Colon (tissue), 2 donors: Measurements from ENCODE around the gene OR8B4.
"Not testable (repeated sequence)": the region's sequence is repeated elsewhere in the genome, so short reads cannot be mapped to it uniquely, and the experiment has no call there.

Source experiments
- FAIRE-seq: peaks from 2 replicates; lab custom pipeline; 2012; peaks lifted over from hg19 to GRCh38; lab: Jason Lieb, UNC
- donor health status: control.
- donor health status: control.

OR8B4 gene

GRCh38 chr11:124405581-124405980, 19.1 kb downstream of the OR8B4 start:
- no peak for FAIRE-seq

- FAIRE-seq: not testable (repeated sequence)
Observed at GRCh38 chr11:124403186-124403585, 21.5 kb downstream of the OR8B4 start.

DNA sequence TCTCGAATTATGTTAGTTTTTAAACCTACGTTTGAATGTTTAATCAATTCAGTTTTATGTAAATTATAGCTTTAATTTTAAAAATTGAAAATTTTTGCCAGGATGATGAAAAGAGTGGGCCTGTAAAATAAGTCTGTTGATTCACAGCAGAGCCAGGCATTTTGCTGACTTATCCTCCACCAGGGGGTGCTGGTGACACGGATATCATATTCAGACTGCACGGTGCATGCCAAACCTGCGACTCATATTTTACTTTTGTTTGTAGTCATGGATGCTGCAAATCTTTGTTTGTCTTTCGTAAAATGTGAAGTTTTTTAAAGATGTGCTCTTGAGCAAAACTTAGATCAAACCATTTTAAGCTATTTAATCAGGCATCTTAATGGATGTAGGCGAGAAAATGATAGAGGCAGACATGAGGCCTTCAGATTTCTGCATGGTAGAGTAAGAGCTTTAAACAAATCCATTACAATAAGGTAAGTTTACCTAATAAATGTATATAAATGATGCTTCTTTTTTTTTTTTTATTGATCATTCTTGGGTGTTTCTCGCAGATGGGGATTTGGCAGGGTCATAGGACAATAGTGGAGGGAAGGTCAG, 22.2 kb downstream of the OR8B4 start:
- FAIRE-seq: no peak

DNA sequence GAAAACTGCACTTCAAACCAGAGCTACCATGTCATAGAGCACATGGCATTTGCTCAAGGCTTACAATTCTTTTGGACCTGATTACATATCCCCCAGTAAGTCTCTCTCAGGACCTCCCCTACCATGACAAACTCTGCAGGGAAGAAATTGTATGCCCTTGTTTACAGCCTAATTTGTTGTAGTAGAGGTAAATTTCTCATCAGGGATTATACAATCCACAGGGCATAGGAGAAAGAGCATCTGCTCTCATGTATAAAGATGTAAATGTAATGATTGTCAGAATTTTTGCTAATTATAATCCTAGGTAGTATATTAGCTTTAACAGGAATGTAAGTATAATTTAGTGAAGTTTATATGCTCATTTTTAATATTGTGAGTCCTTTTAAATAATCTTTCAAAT, 25.7 kb downstream of the OR8B4 start, which contains the start of gene OR8B3:
TSS of gene OR8B3 (minus strand) at position 101 of the 400 bp plus-strand sequence. CDS start 1,673 bp downstream, outside the sequence.
- no peak for FAIRE-seq

- not testable (repeated sequence) for FAIRE-seq
Observed at GRCh38 chr11:124396847-124397246, 27.8 kb downstream of the OR8B4 start.

DNA sequence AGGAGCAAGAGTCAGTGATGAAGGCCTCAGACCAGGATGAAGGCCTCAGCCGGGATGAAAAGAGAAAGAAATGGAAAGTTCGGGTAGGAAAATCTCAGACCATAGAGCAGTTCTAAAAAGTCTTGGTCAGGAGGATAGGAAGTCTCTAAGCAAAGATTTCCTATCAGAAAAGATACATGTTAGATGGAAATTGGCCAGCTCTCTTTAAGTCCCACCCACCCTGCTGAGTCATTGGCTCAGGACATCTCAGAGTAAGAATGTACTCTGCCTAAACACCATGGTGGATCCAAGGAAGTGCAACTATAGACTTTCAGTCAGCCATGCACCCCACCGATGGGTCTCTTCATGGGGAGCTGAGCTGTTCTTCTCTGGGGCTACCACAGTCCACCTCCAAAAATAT, 30.3 kb downstream of the OR8B4 start:
- no peak for FAIRE-seq

DNA sequence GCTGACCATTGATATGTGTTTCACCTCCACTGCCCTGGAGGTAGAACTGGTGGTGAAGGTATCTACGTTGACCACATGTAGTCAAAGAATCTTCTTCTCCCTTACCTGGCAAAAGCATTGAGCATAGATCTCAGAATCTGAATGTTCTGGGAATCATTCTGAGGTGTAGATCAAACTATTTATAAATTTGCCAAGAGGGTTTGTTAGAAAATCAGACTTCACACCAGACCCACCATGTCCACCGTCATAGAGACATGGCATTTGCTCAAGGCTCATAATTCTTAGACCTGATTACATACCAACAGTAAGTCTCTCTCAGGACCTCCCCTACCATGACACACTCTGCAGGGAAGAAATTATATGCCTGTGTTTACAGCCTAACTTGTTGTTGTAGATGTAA, 40.3 kb downstream of the OR8B4 start, which contains the start of gene OR8B2:
TSS of gene OR8B2 (minus strand) at position 101 of the 400 bp plus-strand sequence. CDS start 1,156 bp downstream, outside the sequence.
- FAIRE-seq: no peak

DNA sequence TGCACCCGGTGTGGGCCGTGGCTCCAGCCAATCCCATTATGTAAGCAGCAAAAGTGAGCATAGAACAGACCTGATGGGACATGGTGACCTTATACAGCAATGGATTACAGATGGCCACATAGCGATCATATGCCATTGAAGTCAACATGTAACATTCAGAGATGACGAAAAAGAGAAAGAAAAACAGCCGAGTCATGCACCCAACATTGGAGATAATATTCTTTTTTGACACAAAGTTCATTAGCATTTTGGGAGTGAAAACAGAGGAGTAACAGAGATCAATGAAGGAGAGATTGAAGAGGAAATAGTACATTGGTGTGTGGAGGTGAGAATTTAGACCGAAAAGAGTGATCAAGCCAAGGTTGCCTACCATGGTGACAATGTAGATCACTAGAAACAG, 41.8 kb downstream of the OR8B4 start:
- not testable (repeated sequence) for FAIRE-seq

- FAIRE-seq: no peak
Observed at GRCh38 chr11:124380585-124380984, 44.1 kb downstream of the OR8B4 start.

DNA sequence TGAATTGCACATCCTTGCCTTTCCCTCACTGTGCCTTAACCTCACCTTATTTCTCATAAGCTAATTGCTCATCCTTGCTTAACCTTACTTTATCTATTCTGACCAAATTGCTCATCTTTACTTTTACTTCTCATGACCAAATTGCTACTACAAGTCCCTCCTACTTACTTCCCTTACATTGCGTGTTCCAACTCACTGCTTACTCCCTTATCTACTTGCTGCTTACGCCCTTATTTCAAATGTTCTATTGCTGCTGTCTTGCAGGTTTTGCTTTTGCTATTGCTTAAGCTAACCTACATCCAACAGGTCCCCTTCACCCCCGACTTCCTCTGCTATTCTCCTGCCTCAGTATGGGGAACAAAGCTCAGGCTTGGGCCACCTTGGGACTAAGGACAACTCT, 48.4 kb downstream of the OR8B4 start:
- FAIRE-seq: no peak
